HG03135 (cell line): Measurements from ENCODE around the gene CYTL1.
"Not testable (repeated sequence)": the region's sequence is repeated elsewhere in the genome, so short reads cannot be mapped to it uniquely, and the experiment has no call there.

Source experiments
- ATAC-seq: cut with Tn5 transposase; IDR thresholded peaks from one replicate; pipeline ENCODE4 v1.9.1; 2021; ENCODE audit warnings: mild to moderate bottlenecking, moderate library complexity; ENCODE audit not compliant: unreplicated experiment

The CYTL1 gene

GRCh38 chr4:5019274-5019673, at the start of gene CYTL1:
Gene CYTL1 (minus strand): TSS chr4:5019458. CDS start chr4:5019445, 13 bp downstream.
- ATAC-seq: no peak

- no peak for ATAC-seq
Measured at GRCh38 chr4:5067908-5068307, 48.6 kb upstream of the CYTL1 start.

- not testable (repeated sequence) for ATAC-seq
Measured at GRCh38 chr4:5066968-5067367, 47.7 kb upstream of the CYTL1 start.

GRCh38 chr4:5066101-5066500, 46.8 kb upstream of the CYTL1 start:
- no peak for ATAC-seq

GRCh38 chr4:5055411-5055810, 36.2 kb upstream of the CYTL1 start:
- no peak for ATAC-seq

GRCh38 chr4:5054532-5054931, 35.3 kb upstream of the CYTL1 start:
- ATAC-seq: no peak

GRCh38 chr4:5052726-5053425, 33.6 kb upstream of the CYTL1 start:
- no peak for ATAC-seq

GRCh38 chr4:5052204-5052702, 33.0 kb upstream of the CYTL1 start:
- no peak for ATAC-seq

GRCh38 chr4:5051278-5052203, 32.3 kb upstream of the CYTL1 start, which contains the start of gene STK32B:
Gene STK32B (plus strand): TSS chr4:5051480.
- no peak for ATAC-seq

- ATAC-seq: no peak
Measured at GRCh38 chr4:5050520-5051277, 31.4 kb upstream of the CYTL1 start.

- no peak for ATAC-seq
Measured at GRCh38 chr4:5048721-5049120, 29.5 kb upstream of the CYTL1 start.

- ATAC-seq: no peak
Measured at GRCh38 chr4:5045097-5045496, 25.8 kb upstream of the CYTL1 start.

GRCh38 chr4:5044341-5044740, 25.1 kb upstream of the CYTL1 start:
- ATAC-seq: no peak

GRCh38 chr4:5043579-5043978, 24.3 kb upstream of the CYTL1 start:
- ATAC-seq: no peak

- no peak for ATAC-seq
Measured at GRCh38 chr4:5041699-5042098, 22.4 kb upstream of the CYTL1 start.

GRCh38 chr4:5040856-5041620, 21.8 kb upstream of the CYTL1 start:
- no peak for ATAC-seq

GRCh38 chr4:5039800-5040199, 20.5 kb upstream of the CYTL1 start:
- ATAC-seq: no peak

GRCh38 chr4:5037553-5038551, 18.6 kb upstream of the CYTL1 start:
- ATAC-seq: no peak

- ATAC-seq: no peak
Measured at GRCh38 chr4:5036239-5036638, 17.0 kb upstream of the CYTL1 start.
